ENCODE data around the gene ESYT2. TPM values are rescaled to one million over a fixed set of nuclear protein-coding genes. Genes with fewer than 3 reads are reported as not detected.
"Not testable (repeated sequence)": the region's sequence is repeated elsewhere in the genome, so short reads cannot be mapped to it uniquely, and the experiment has no call there.

The ESYT2 gene
- total and polyA plus RNA-seq, 9 of the 15 experiments (the other 6 are each of a cell fraction or from before 2014, with no cell fraction given) = 5.8 to 86.9 (median 64.7) TPM

DNA sequence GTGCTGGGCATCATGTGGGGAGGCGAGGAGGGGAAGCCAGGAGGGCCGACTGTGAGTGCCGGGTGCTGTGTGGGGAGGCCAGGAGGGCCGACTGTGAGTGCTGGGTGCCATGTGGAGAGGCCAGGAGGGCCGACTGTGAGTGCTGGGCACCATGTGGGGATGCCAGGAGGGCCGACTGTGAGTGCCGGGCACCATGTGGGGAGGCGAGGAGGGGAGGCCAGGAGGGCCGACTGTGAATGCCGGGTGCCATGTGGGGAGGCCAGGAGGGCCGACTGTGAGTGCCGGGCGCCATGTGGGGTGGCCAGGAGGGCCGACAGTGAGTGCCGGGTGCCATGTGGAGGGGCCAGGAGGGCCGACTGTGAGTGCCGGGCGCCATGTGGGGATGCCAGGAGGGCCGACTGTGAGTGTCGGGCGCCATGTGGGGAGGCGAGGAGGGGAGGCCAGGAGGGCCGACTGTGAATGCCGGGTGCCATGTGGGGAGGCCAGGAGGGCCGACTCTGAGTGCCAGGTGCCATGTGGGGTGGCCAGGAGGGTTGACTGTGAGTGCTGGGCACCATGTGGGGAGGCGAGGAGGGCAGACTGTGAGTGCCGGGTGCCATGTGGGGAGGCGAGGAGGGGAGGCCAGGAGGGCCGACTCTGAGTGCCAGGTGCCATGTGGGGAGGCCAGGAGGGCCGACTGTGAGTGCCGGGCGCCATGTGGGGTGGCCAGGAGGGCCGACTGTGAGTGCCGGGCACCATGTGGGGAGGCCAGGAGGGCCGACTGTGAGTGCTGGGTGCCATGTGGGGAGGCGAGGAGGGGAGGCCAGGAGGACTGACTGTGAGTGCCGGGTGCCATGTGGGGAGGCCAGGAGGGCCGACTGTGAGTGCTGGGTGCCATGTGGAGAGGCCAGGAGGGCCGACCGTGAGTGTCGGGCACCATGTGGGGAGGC lies 49.1 kb upstream of the ESYT2 start:
- H3K79me2 ChIP-seq (ENCODE audit: control insufficient read depth, insufficient read depth, low read length); ATAC-seq; intact Hi-C loops (cut with micrococcal nuclease); H4K20me1 ChIP-seq (replicated peaks; ENCODE audit: control insufficient read depth, insufficient read depth, low read length); POLR2A ChIA-PET; H3K9me3 ChIP-seq (replicated peaks; ENCODE audit: control insufficient read depth, insufficient read depth, low read depth, low read length); H3K4me2 ChIP-seq (ENCODE audit: insufficient read depth, low read length); H3K4me3 ChIP-seq; H3K9ac ChIP-seq (ENCODE audit: insufficient read depth in 1 of 2, low read depth in 2 of 2, low read length in 2 of 2); DNase-seq (ENCODE audit: extremely low read depth in 1 of 4, low spot score in 3 of 4); CTCF ChIA-PET (ENCODE audit: low intra/inter-chr PET ratio); H3K9me1 ChIP-seq (ENCODE audit: control insufficient read depth, insufficient read depth, low read length); BruUV-seq (replicated peaks); FAIRE-seq; H2AFZ ChIP-seq (ENCODE audit: low read depth, low read length); in situ Hi-C loops (cut with MboI); H3K4me1 ChIP-seq (replicated peaks in 1 of 2; ENCODE audit: control insufficient read depth in 2 of 2, insufficient read depth in 2 of 2, low read length in 2 of 2); H3K27ac ChIP-seq (ENCODE audit: extremely low read depth, low read depth, low read length); H3K27me3 ChIP-seq (ENCODE audit: control insufficient read depth in 2 of 2, insufficient read depth in 2 of 2, low read length in 2 of 2): not testable (repeated sequence)
- WGBS (ENCODE audit: insufficient coverage, low coverage, missing lambda C conversion rate) = 91% methylated on average over 37 of the region's 41 CpGs
- TF ChIP-seq POLR2G (IDR thresholded peaks at IDR 0.05; ENCODE audit: low read depth, low read length) = 0 out of 2 replicates have a peak, but pooled peaks have one; percentile 24
- H3K36me3 ChIP-seq (ENCODE audit: control insufficient read depth, insufficient read depth, low read length) = peaks cover 89% of the 10 kb centered on the region

DNA sequence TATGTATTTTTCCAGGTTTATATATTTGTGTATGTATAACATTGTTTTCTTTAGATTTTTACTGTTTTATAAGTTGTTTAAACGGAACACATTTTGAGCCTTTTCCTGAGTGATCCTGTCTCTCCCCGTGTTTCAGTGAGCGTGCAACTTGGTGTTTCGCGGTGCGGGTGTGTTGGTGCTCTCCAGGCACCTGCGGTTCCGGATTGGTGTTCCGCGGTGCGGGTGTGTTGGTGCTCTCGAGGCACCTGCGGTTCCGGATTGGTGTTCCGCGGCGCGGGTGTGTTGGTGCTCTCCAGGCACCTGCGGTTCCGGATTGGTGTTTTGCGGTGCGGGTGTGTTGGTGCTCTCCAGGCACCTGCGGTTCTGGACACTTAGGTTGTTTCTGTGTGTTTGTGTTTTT lies 47.7 kb upstream of the ESYT2 start:
- no peak for FAIRE-seq
- intact Hi-C loops (cut with micrococcal nuclease) = no loop called here
- H3K27me3 ChIP-seq (ENCODE audit: control insufficient read depth in 2 of 2, insufficient read depth in 2 of 2, low read length in 2 of 2) = no peaks in the 10 kb centered on the region
- peaks cover 0 to 6% of the 10 kb centered on the region in 2 experiments; a peak in 1 of 5 replicates for H3K4me1 ChIP-seq (replicated peaks in 1 of 2; ENCODE audit: control insufficient read depth in 2 of 2, insufficient read depth in 2 of 2, low read length in 2 of 2)
- no peaks in the 10 kb centered on the region for H3K9me3 ChIP-seq (replicated peaks; ENCODE audit: control insufficient read depth, insufficient read depth, low read depth, low read length)
- WGBS (ENCODE audit: insufficient coverage, low coverage, missing lambda C conversion rate) = 97% methylated on average over 23 of the region's 23 CpGs
- H3K4me3 ChIP-seq = no peak overlapping the region
- CTCF ChIA-PET (ENCODE audit: low intra/inter-chr PET ratio) = no interaction called here
- TF ChIP-seq POLR2G (IDR thresholded peaks at IDR 0.05; ENCODE audit: low read depth, low read length) = peak; percentile 31; the same call in 1 of the 2 replicates
- no peak for TF ChIP-seq HDGF (IDR thresholded peaks at IDR 0.05)
- no peak overlapping the region for H3K9ac ChIP-seq (ENCODE audit: insufficient read depth in 1 of 2, low read depth in 2 of 2, low read length in 2 of 2)
- peaks cover 86% of the 10 kb centered on the region for H3K36me3 ChIP-seq (ENCODE audit: control insufficient read depth, insufficient read depth, low read length)
- H3K27ac ChIP-seq (ENCODE audit: extremely low read depth, low read depth, low read length) = no peak overlapping the region
- no peaks in the 10 kb centered on the region for H3K9me1 ChIP-seq (ENCODE audit: control insufficient read depth, insufficient read depth, low read length)
- no peaks in the 10 kb centered on the region for H3K79me2 ChIP-seq (ENCODE audit: control insufficient read depth, insufficient read depth, low read length)
- no peaks in the 10 kb centered on the region for H4K20me1 ChIP-seq (replicated peaks; ENCODE audit: control insufficient read depth, insufficient read depth, low read length)
- ATAC-seq = no peak
- no peak overlapping the region for H3K4me2 ChIP-seq (ENCODE audit: insufficient read depth, low read length)
- no peak overlapping the region for H2AFZ ChIP-seq (ENCODE audit: low read depth, low read length)
- DNase-seq (ENCODE audit: extremely low read depth in 1 of 4, low spot score in 3 of 4) = no peak
- in situ Hi-C loops (cut with MboI) = no loop called here
- no TSS peak for BruUV-seq (replicated peaks)
- POLR2A ChIA-PET = interaction anchor here (0.8 kb wide), 1 partner anchor 13 kb away, joined by 3 read pairs; no protein-coding TSS in a partner anchor

Measured in K562 (cell line).